CD4-positive, alpha-beta T cell treated with Interleukin-4 for 4 hours (primary cell): ENCODE results near the gene FGD6.

Source experiments
- DNase-seq: peaks from one replicate; pipeline ENCODE4 v3.0.0-alpha.2; 2020

The FGD6 gene

DNA sequence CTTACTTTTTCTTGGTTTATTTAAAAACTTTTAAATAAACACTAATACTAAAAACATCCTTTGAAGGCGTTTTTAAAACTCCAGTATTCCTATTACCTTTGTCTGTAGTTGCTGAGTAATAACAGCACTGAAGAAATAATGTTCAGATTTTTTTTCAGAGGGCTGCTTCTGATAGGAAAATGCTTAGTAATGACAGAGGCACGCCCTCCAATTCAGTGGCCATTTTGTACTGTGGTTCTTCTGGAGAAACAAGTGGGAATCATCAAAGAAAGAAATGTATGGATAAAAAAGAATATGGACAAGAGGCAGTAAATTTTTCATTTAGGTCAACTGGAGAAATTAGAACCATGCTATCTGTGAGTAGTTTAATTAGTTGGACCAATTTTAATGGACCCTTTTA lies 13.9 kb upstream of the FGD6 start:
- DNase-seq = no peak

- DNase-seq = no peak
Measured at GRCh38 chr12:95230313-95230712, 13.0 kb upstream of the FGD6 start.

DNA sequence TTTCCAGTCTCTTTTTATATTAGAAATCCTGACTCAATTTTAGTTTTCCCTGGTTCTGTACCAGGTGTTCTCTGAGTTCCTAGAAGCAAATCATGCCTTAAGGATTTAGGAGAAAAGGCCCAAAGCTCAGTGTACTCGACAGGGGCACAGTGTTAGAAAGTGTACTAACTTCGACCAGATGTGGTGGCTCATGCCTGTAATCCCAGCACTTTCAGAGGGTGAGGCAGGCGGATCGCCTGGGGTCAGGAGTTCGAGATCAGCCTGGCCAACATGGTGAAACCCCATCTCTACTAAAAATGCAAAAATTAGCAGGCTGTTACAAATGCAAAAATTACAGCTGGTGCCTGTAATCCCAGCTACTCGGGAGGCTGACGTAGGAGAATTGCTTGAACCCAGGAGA lies 12.4 kb upstream of the FGD6 start:
- no peak for DNase-seq

- DNase-seq = no peak
Measured at GRCh38 chr12:95228617-95229016, 11.3 kb upstream of the FGD6 start.

GRCh38 chr12:95227818-95228356 lies 10.6 kb upstream of the FGD6 start:
- DNase-seq = no peak

GRCh38 chr12:95225645-95226212 lies 8.5 kb upstream of the FGD6 start:
- DNase-seq = no peak

DNA sequence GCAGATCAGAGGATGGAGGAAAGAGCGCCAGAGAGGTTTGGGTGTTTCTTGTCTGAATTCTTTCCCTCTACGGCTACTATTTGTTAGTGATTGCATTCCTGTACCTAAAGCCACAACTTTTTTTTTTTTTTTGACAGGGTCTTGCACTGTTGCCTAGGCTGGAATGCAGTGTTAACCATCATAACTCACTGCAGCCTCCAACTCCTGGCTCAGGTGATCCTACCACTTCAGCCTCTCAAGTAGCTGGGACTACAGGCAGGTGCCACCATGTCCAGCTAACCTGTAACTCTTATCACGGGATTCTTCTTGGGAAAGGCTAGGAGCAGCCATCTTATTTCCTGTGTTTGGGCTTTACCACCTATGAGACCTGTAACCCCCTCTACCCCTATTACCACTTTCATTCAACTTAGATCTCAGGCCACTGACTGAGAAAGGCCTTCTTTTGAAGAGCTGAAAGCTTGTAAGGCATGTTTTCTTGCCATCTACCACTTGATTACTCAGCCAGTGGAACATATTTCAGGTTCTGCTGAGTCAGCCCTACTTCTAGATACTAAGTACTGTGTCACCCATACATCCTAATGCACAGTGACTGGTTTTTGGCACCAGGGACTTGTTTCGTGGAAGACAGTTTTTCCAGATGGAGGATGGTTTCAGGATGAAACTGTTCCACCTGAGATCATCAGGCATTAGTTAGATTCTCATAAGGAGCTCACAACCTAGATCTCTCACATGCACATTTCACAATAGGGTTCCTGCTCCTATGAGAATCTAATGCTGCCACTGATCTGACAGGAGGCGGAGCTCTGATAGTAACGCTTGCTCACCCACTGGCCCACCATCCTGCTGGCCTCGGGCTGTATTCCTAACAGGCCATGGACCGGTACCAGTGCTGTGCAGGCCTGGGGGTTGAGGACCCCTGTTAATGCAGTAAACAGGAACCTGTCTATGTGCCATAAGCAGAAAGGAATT lies 7.2 kb upstream of the FGD6 start:
- no peak for DNase-seq

DNA sequence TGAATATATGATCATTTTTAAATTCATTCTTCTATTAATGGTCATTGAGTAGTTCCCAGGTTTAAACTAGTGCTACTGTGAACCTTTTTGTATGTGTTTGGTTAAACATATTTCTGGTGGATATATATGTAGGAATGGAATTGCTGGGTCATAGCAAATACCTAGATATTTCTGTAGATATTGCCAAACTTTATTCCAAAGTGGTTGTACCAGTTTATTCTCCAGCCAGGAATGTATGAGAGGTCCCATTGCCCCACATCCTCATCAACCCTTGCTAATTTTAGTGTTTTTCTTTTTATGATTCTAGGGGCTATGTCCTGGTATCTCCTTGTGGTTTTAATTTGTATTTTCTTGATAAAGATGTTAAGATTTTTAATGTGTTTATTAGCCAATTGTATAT lies 3.5 kb upstream of the FGD6 start:
- no peak for DNase-seq

- DNase-seq = no peak
Measured at GRCh38 chr12:95220190-95220589, 2.9 kb upstream of the FGD6 start.

DNA sequence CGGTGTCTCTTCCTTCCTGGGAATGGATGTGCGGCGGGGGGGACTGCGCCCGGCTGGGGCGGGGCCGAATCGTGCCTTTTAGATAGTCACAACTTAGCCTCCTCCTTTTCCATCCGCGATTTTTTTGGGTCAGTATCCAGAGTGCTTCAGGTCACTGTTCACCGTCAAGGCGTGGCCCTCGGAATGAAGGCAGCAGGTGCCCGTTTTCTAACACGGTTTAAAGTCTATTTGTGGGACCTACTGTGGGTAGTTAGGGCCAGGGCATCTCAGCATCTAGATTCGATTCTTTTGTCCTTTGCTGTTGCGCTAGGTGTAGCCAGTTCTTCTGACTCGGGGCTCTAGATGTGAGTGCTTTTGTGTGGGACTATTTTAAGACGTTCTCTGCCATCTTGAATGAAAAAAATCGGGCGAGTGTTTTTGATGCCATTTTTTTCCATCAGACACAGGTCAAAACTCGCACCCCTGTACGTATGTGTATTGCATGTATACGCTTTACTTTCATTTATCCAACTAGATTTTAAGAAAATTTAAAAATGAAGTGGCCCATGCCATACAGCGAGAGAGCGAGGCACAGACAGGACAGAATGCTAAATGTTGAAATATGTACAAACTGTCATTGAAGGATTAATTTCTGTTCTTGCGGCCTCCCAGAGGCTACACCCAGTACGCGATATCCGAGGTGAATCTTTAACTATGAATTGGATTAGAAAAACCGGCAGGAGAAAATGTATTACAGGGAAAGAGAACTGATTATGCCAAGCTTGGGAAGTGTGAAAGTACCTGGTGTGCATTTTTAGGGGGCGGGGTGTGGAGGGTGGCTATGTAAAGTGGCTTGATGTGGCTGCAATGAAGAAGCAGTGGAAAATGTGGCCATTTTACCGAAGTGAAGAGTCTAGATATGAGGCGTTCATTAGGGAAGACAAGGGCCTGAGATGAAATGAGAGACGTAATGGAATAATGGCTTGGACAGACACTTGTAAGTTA lies 1.2 kb upstream of the FGD6 start:
- DNase-seq = peak; percentile 46

DNA sequence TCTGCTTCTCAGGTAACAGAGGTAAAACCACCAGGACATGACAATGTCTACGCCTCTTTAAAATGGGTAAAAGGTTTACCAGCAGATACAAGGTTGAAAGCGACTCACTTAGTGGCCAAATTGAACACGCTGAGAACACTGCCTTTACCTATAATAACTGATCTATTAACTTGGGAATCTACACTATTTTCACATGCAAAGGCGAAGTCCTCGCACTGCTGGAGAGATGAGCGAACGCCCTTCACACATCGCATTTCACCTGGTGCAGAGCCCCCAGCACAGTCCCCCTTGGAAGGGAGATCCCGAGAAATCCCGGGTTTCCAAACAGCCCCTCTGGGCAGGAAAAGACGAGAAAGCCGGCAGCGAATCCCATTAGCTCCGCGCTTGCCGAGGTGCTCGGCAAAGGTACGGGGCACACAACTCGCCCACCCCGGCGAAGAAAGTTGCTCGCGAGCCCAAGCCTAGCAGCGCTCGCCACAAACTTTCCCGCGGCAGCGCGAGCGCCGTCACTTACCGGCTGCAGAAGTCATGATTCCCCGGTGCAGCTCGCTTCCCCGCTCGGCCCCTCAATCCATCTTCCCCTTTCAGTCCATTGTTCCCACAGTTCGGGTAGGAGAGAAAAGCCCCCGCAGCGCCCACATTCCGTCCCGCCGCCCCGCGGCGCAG lies 423 bp downstream of the FGD6 start:
- DNase-seq = peak; percentile 16

DNA sequence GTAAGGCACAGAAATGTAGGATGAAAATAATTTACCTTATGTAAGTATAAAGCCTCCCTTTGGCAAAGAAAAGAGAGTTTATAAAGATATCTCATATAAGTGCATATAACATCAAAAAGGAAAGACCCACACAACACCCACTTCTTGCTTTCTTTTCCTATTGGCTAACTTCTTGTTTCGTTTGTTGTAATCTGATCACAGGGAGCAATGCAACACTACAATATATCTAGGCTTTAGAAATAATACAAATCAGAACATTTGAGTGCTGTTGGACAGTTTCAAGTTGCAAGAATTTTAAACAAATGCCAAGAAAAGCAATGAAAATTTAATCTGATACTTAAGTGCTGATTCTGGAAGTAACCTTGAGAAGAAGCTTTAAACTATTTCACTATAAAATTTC lies 1.3 kb downstream of the FGD6 start:
- DNase-seq = no peak

DNA sequence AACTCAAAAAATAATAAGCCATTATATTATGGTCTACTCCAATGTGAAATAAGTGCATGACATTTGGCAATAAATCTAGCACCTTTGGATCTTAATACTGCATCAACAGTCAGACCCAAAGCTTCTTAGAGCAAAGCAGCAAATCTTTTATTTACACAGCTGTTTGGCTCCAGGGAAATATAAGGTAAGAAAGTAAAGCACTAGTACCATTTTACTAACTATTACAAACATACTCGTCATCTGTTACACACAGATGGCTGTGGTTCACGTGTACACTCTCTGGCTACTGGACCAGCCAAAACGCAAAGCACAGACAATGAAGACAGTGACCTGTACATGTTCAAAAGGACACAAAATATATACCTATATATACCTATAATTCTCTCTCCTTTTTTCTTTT lies 2.8 kb downstream of the FGD6 start:
- no peak for DNase-seq

- DNase-seq = no peak
Measured at GRCh38 chr12:95213928-95214327, 3.3 kb downstream of the FGD6 start.

DNA sequence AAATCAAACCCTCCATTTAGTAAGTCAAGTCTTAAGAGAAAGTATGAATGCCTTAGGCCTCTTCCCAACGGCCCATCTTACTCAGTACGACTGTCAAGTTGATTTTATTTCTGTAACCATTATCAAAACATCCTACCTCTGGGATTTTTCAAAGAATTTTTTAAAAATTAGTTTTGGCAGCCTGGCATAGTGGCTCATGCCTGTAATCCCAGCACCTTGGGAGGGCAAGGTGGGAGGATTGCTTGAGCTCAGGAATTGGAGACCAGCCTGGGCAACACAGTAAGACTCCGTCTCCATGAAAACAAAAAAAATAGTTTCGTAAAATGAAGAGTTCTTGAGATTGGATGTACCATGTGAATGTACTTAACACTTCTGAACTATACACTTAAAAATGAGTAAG lies 4.1 kb downstream of the FGD6 start:
- DNase-seq = no peak

DNA sequence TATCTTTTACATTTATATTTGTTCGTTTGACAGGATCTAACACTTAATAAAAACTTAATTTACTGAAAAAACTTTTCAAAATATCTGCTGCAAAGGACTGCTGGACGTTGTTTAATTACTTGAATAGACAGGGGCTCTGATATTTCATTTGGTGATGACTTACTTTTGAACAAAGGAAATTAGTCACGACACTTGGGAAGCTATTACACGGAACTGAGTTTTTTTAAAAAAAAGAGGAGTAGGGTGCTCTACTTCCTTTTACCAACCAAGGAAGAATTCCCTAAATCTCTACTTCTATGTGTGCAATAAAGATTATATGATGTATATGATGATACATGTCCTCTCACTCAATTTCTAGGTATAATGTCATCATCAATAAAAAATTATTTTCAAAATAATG lies 4.7 kb downstream of the FGD6 start:
- DNase-seq = no peak

GRCh38 chr12:95208678-95209077 lies 8.6 kb downstream of the FGD6 start:
- DNase-seq = no peak

GRCh38 chr12:95207407-95207806 lies 9.9 kb downstream of the FGD6 start:
- DNase-seq = no peak

- no peak for DNase-seq
Measured at GRCh38 chr12:95206916-95207315, 10.4 kb downstream of the FGD6 start.

- DNase-seq = no peak
Measured at GRCh38 chr12:95205685-95206084, 11.6 kb downstream of the FGD6 start.

GRCh38 chr12:95205016-95205624 lies 12.1 kb downstream of the FGD6 start:
- no peak for DNase-seq
